NOMO-1 treated with DMSO at 0.1 percent for 48 hours (cell line): ENCODE measurements around the gene CFAP92.
A peak's percentile ranks its signal among the peaks of the same experiment; 100 is the strongest.

Experiments
- DNase-seq: peaks from one replicate; lab custom pipeline; 2025; ENCODE audit not compliant: unreplicated experiment; lab: John Stamatoyannopoulos, UW

CFAP92 gene

GRCh38 chr3:128872282-128872681 is 121.6 kb downstream of the CFAP92 start:
- no peak for DNase-seq

GRCh38 chr3:128870347-128870746 is 123.5 kb downstream of the CFAP92 start:
- no peak for DNase-seq

- peak; percentile 41 for DNase-seq
Measured at GRCh38 chr3:128867200-128868125, 126.4 kb downstream of the CFAP92 start.

GRCh38 chr3:128864849-128865804 is 128.7 kb downstream of the CFAP92 start:
- DNase-seq = peak; percentile 77

- peak; percentile 90 for DNase-seq
Measured at GRCh38 chr3:128864351-128864811, 129.5 kb downstream of the CFAP92 start.

- no peak for DNase-seq
Measured at GRCh38 chr3:128863560-128863959, 130.3 kb downstream of the CFAP92 start.

GRCh38 chr3:128861491-128861890 is 132.4 kb downstream of the CFAP92 start:
- DNase-seq = no peak
